Mesodermal cell (in vitro differentiated cells): ENCODE measurements around the gene ANKRD50. TPM values are rescaled to one million over a fixed set of nuclear protein-coding genes. Genes with fewer than 3 reads are reported as not detected.

Source experiments
- H3K27ac ChIP-seq: 2 replicates; pipeline ENCODE4 v1.7.0; 2013; ENCODE audit warnings: mild to moderate bottlenecking, low read depth, low read length, moderate library complexity; ENCODE audit not compliant: severe bottlenecking
- H3K36me3 ChIP-seq: 2 replicates; pipeline ENCODE4 v1.7.1; 2013; ENCODE audit warnings: mild to moderate bottlenecking, low read length, moderate library complexity; ENCODE audit not compliant: control insufficient read depth, insufficient read depth
- H3K4me1 ChIP-seq: one replicate; pipeline ENCODE4 v1.7.1; 2013; ENCODE audit warnings: mild to moderate bottlenecking, low read length; ENCODE audit not compliant: insufficient read depth, control insufficient read depth, poor library complexity, severe bottlenecking
- H3K4me3 ChIP-seq: 2 replicates; pipeline ENCODE4 v1.7.0; 2013; ENCODE audit warnings: low read length, control low read depth, mild to moderate bottlenecking; ENCODE audit not compliant: insufficient read depth, poor library complexity, severe bottlenecking; ENCODE audit errors: extremely low read depth
- H3K9me3 ChIP-seq: 2 replicates; pipeline ENCODE4 v1.7.1; 2013; ENCODE audit warnings: mild to moderate bottlenecking, low read length, moderate library complexity; ENCODE audit not compliant: control insufficient read depth
- WGBS, 2 experiments: methylation state at CpG; one replicate each; pipeline ENCODE4 v1.1.5; 2013; ENCODE audit warnings: missing lambda C conversion rate in 2 of 2; ENCODE audit not compliant: insufficient coverage in 2 of 2; 5-methylcytosine and 5-hydroxymethylcytosine counted together
- polyA plus RNA-seq, 2 experiments: library from polyadenylated mRNA; stranded (reverse); fragments of 50-300 nt; gene quantifications; one replicate each; pipeline ENCODE4 v1.2.3, GENCODE V29; 2013

The ANKRD50 gene, protein sequence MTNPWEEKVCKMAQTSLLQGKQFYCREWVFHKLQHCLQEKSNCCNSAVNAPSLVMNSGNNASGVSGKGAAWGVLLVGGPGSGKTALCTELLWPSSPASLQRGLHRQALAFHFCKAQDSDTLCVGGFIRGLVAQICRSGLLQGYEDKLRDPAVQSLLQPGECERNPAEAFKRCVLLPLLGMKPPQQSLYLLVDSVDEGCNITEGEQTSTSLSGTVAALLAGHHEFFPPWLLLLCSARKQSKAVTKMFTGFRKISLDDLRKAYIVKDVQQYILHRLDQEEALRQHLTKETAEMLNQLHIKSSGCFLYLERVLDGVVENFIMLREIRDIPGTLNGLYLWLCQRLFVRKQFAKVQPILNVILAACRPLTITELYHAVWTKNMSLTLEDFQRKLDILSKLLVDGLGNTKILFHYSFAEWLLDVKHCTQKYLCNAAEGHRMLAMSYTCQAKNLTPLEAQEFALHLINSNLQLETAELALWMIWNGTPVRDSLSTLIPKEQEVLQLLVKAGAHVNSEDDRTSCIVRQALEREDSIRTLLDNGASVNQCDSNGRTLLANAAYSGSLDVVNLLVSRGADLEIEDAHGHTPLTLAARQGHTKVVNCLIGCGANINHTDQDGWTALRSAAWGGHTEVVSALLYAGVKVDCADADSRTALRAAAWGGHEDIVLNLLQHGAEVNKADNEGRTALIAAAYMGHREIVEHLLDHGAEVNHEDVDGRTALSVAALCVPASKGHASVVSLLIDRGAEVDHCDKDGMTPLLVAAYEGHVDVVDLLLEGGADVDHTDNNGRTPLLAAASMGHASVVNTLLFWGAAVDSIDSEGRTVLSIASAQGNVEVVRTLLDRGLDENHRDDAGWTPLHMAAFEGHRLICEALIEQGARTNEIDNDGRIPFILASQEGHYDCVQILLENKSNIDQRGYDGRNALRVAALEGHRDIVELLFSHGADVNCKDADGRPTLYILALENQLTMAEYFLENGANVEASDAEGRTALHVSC (N-terminal part only)
- 24.7 TPM for polyA plus RNA-seq (2013, experiment 1 of 2)
- polyA plus RNA-seq (2013, experiment 2 of 2), result 22.0 TPM

DNA sequence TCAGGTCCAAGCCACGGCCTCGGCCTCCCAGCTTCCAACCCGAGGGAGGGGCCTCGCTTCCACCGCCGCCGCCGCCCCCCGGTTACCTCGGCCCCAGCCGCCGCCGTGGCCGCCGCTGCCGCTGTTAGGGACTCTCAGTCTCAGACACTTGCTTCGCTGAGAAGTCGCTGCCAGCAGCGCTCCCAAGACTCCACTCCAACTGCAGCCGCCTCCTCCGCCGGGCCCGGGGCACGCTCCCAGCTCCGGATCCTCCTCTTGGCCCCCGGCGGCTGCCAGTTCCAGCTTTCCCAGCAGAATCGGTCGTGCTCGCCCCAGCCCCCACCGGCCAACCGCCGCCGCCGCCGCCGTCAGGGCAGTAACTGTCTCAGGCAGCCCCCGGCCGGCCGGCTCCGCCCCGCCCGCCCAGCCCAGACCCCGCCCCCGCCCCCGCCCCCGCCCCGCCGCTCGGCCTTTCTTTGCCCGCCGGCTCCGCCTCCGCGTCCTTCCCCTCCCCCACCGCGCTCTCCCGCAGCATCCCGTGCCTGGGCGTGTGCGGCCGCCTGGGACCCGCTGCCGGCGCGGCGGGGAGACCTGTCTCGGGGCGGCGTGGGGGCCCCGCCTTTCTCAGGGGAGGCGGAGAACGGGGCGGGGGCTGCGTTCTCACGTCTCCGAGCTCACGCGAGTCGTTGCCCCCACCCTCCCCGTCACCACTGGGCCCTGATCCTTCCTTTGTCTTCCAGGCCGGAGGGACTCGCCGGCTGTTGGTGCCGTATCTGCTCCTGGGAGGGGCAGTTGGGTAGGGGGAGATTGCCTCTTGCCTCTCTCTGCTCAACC is at the start of gene ANKRD50:
ANKRD50 (minus strand) TSS at position 361 of the 813 bp plus-strand sequence. CDS start 2,221 bp downstream, outside the sequence.
- H3K4me3 ChIP-seq, result peak within 1 kb of the TSS; percentile 81
- H3K4me1 ChIP-seq, result peaks cover 5% of the 10 kb centered on the region
- peak within 1 kb of the TSS; percentile 100 for H3K27ac ChIP-seq
- WGBS, 2 experiments, result 0% methylated on average over 37 to 59 of the region's 85 CpGs
- peaks cover 3% of the 10 kb centered on the region for H3K36me3 ChIP-seq
- no peaks in the 10 kb centered on the region for H3K9me3 ChIP-seq

DNA sequence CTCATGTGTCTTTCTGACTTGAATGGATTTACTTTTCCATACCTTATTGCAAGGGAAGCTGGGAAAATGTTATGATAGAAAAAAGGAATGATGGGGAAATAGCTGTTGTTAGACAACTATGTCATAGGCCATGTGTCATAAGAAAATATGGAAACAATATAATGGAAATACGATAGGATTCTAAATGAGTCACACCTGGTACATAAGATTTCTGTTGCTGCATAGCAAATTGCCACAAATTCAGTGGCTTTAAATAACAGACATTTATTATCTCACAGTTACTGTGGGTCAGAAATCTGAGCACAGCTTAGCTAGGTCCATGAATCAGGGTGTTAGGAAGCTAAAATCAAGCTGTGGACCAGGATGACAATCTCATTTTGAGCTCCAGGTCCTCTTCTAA is 44.6 kb upstream of the ANKRD50 start:
- Histone ChIP-seq H3K27ac (no peak overlapping the region), H3K36me3 (no peaks in the 10 kb centered on the region), H3K4me1 (no peaks in the 10 kb centered on the region), H3K9me3 (no peaks in the 10 kb centered on the region), H3K4me3 (no peak overlapping the region)
- WGBS, 2 experiments, result no CpG with 5 or more reads among the region's 1 CpG

DNA sequence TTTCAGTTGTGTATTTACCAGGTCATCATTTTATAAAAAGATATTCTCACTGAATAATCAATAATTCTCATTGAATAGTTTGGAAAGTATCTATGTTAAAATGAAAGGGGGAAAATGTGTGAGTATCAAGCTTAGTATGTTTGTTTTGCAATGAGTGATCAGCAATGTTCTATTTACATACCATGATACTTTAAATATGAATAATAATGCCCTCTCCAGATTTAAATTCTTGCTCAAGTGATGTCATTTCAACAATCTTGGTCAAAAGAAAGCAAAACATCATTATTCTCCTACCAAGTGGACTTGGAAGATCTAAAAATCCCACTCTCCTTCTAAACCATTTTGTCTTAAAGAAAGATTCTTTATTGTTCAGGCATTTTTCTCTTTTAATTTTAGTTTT is 42.1 kb upstream of the ANKRD50 start:
- Histone ChIP-seq H3K9me3 (no peaks in the 10 kb centered on the region), H3K4me1 (no peaks in the 10 kb centered on the region), H3K27ac (no peak overlapping the region), H3K36me3 (no peaks in the 10 kb centered on the region), H3K4me3 (no peak overlapping the region)

DNA sequence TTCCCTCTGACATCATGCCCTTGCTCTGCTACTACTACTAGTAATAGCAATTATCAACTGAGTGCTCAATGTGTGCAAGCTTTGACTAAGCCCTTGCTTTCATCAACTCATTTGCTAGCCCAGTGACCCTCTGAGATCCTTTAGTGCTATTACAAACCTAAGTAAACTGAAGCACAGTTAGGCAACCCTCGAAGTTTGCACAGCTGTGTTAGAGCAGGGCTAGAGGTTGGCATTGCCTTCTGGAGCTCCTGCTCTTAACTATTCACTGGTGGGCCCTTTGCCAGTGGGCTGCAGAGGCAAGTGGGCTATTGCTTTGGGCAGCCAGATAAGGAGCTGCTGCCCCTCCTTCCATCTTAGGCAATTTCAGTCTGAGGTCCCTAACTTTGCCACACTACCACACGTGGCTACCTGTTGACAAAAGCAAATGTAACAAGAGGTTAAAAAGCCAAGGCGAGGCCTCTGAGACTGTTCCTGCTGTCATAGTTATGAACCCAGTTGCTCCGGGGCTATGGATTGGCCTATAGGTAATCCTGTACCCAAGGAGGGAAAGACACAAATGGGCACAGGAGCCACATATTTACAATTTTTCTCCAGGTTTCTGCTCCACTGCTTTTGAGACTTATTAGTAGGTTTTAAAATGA is 41.5 kb upstream of the ANKRD50 start:
- Histone ChIP-seq H3K9me3 (no peaks in the 10 kb centered on the region), H3K27ac (no peak overlapping the region), H3K4me1 (no peaks in the 10 kb centered on the region), H3K36me3 (no peaks in the 10 kb centered on the region), H3K4me3 (no peak overlapping the region)
- 76 to 79% methylated on average over 3 to 4 of the region's 4 CpGs for WGBS, 2 experiments

DNA sequence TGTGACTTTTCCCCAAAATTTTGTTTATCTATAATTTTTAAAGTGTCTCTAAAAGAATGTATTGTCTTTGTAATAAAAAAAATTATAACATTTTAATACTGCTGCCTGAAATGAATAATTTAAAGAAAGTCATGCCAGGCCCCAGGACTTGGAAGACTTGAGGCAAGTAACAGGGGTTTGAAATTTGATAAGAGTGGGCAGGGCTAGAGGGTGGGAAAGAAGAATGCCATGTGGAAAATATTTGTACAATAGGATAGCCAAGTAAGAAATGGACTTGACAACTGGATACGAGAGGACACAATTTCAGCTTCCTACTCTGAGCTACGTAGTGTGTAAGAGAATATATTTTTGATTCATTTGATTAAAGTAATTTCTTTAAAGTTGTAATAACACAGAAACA is 36.9 kb upstream of the ANKRD50 start:
- Histone ChIP-seq H3K9me3 (no peaks in the 10 kb centered on the region), H3K36me3 (no peaks in the 10 kb centered on the region), H3K4me3 (no peak overlapping the region), H3K4me1 (no peaks in the 10 kb centered on the region), H3K27ac (no peak overlapping the region)
- 80% methylated on average over 1 of the region's 2 CpGs; no CpG with 5 or more reads in 1 of the 2 experiments for WGBS, 2 experiments

DNA sequence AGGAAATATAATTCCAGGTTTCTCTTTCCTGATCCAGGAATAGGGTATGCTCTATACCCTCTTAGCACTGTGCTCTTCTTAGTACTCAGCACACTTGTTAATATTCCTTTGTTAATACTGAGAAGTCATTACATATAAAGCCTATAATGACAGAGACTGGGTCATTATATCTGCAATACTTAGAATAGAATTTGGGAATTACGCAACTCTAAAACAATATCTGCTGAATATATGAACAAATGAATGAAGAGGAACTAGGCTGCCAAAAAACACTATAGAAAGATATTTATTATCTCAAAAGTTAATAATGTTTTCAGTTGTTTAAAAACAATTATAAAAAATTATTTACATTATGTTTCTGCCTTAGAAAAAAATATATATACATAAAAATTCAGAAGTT is 36.4 kb upstream of the ANKRD50 start:
- H3K9me3 ChIP-seq, result no peaks in the 10 kb centered on the region
- no peaks in the 10 kb centered on the region for H3K4me1 ChIP-seq
- H3K4me3 ChIP-seq, result no peak overlapping the region
- no CpG with 5 or more reads among the region's 1 CpG for WGBS, 2 experiments
- H3K36me3 ChIP-seq, result no peaks in the 10 kb centered on the region
- no peak overlapping the region for H3K27ac ChIP-seq

DNA sequence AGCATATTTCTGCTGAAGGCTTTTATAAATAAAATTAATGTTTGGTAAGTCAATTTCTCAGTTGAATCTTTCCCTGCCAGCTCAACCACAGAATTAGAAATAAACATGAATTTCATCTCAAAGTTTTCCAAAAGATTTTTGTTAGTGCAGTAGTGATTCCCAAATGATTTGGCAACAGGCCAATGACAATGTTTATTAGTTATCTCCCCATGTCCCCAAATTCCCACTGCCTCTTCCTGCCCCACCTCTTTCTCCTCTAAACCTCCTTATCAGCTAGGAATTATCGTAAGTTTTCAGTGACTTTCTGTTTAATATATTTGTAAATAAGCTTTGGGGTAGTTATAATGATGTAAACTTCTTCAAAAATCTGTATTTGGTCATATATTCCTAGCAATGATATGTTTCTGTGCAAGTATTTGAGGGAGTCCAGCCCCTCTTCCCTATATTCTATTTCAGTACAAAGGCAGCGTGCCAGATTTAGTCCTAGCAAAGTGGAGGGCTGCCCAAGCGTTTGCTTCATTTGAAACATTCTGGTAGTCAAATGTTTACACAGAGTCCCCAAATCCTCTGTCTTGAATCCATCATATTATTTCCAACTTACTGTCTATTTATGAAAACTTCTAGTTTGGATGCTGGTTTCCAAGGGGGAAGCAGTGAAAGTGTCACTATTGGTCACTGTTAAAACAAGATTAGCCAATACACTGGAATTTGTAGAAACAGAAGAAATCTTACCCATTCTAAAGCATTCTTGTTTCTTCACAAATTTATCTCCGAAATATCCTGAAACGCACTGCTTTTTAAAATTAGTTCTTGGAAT is 33.7 kb upstream of the ANKRD50 start:
- no peak overlapping the region for H3K4me3 ChIP-seq
- H3K27ac ChIP-seq, result no peak overlapping the region
- no peaks in the 10 kb centered on the region for H3K9me3 ChIP-seq
- 89% methylated on average over 2 of the region's 5 CpGs; no CpG with 5 or more reads in 1 of the 2 experiments for WGBS, 2 experiments
- no peaks in the 10 kb centered on the region for H3K4me1 ChIP-seq
- H3K36me3 ChIP-seq, result no peaks in the 10 kb centered on the region

DNA sequence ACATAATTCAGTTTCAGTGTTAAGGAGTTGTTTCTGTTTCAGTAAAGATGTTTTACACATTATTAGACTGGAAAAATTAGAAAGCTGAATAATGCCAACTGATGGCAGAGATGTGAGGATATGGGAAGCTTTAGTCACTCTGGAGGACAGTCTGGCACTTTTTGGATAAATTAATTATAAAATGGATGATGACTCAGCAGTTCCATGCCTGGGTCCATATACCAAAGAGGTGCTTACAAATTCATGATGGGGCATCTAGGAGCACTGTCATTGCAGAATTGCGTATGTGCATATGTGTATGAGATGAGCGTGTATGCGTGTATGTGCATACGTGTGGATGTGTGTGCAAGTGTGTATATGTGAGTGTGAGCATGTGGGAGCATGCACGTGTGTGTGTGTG is 31.2 kb upstream of the ANKRD50 start:
- Histone ChIP-seq H3K4me3 (no peak overlapping the region), H3K9me3 (no peaks in the 10 kb centered on the region), H3K36me3 (no peaks in the 10 kb centered on the region), H3K27ac (no peak overlapping the region), H3K4me1 (no peaks in the 10 kb centered on the region)
- WGBS, 2 experiments, result 93 to 94% methylated on average over 5 of the region's 5 CpGs

DNA sequence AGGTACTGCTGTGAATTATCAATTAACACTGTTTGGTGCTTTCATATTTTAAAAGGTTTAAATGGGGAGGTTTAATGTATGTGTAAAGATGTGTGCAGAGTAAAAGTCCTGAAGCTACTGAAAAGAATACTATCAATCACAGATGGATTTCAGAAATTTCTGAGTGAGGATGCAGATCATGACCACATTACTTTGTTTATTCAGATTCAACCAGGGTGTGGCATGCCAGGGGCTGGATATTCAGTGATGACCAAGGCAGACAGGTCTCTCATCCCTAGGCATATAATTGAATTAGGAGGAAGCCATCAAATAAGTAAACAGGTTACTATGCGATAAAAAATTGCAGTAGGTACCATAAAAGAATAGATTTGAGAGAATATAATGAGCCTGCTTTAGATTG is 28.0 kb upstream of the ANKRD50 start:
- Histone ChIP-seq H3K4me3 (no peak overlapping the region), H3K27ac (no peak overlapping the region), H3K9me3 (no peaks in the 10 kb centered on the region), H3K36me3 (no peaks in the 10 kb centered on the region), H3K4me1 (no peaks in the 10 kb centered on the region)
- 100% methylated on average over 1 of the region's 1 CpG for WGBS, 2 experiments
